NCI-H524 treated with DMSO at 0.1 percent for 48 hours (cell line): ENCODE measurements around the gene MAPK6.
"Not testable (repeated sequence)": the region's sequence is repeated elsewhere in the genome, so short reads cannot be mapped to it uniquely, and the experiment has no call there.

Experiments used
- DNase-seq: peaks from one replicate; lab custom pipeline; 2025; lab: John Stamatoyannopoulos, UW

MAPK6 gene

GRCh38 chr15:52018693-52019393 is at the start of gene MAPK6:
MAPK6 (plus strand) TSS chr15:52019219; CDS start chr15:52046461, 27,242 bp downstream.
- peak; percentile 38 for DNase-seq

GRCh38 chr15:51969728-51970127 is 49.3 kb upstream of the MAPK6 start:
- no peak for DNase-seq

GRCh38 chr15:51970132-51970817 is 48.7 kb upstream of the MAPK6 start:
- no peak for DNase-seq

DNA sequence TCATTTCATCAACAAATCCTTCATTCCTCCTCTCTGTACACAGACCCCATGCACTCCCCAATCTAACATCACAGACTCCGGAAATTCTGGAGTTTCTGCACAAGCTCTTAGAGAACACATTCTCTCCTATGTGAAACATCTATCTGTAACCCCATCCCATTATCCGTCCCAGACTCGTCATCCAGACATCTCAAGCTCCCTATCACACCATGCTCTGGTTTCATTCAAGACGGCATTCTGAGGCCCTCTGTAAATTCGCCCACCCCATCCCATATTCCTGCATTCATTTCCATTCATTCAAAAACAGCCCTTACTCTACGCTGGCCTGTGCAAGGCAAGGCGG is 48.0 kb upstream of the MAPK6 start:
- DNase-seq, result no peak

GRCh38 chr15:51971375-51972133 is 47.5 kb upstream of the MAPK6 start, which contains the start of gene LEO1:
LEO1 (minus strand) TSS chr15:51971778; CDS start chr15:51971745, 33 bp downstream.
- DNase-seq, result peak; percentile 93

GRCh38 chr15:51973220-51973619 is 45.8 kb upstream of the MAPK6 start:
- DNase-seq, result no peak

DNA sequence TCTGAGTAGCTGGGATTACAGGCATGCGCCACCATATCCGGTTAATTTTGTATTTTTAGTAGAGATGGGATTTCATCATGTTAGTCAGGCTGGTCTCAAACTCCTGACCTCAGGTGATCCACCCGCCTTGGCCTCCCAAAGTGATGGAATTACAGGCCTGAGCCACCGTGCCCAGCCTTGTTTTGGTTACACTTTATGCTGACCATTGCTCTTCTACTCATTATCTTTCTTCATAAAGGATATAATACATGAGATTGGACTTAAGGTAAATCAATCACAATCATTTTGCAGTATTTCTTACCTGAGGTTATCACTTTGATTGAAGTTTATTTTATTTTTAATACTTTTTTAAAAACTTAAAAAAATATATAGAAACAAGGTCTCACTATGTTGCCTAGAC is 45.2 kb upstream of the MAPK6 start:
- DNase-seq, result no peak

DNA sequence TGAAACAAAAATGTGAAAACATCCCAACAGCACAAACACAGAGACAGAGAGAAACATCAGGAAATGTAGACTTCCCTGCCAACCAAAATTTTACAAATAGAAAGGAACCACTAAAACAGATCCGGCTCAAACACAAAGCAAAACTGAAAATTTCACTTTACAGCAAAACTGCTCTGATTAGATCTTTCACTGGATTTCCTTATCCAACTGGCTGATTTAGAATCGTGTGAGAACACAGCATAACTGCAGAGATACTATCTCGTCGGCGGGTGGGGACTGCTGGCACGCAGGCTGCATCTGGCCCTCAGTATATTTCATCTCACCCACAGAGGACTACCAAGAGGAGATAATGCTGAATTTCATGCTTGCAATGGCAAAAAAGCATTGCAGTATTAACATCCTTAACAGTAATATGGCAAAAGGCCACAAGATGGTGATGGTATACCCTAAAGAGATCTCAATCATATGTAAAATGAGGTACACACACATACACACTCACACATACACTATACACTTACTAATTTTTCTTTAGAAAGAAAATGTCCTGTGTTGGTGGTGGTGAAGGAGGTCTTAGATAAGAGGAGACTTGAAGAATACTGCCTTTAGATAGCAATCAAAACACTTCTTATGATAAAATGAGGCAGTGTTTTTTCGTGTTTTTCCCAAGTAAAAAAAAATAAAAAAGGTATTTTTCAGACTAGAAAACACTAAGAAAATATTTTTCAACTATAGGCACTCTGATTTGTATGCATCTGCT is 36.8 kb upstream of the MAPK6 start:
- peak; percentile 64 for DNase-seq

DNA sequence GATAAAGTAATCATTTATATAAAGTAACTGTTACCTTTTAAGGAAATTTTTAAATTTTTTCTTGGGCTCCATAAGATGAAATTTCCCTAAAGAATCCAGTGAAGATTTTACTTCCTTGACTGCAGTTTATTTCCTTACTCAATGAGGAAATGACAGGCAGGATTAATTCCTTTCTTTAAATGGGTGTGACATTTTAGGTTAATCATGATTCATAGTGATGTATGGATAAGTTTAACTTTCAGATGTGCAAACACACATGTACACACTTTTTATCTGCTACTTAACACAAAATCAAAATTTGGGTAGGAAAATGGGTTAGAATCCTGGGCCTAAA is 36.3 kb upstream of the MAPK6 start:
- DNase-seq, result no peak

GRCh38 chr15:51991141-51991540 is 27.9 kb upstream of the MAPK6 start:
- DNase-seq, result no peak

DNA sequence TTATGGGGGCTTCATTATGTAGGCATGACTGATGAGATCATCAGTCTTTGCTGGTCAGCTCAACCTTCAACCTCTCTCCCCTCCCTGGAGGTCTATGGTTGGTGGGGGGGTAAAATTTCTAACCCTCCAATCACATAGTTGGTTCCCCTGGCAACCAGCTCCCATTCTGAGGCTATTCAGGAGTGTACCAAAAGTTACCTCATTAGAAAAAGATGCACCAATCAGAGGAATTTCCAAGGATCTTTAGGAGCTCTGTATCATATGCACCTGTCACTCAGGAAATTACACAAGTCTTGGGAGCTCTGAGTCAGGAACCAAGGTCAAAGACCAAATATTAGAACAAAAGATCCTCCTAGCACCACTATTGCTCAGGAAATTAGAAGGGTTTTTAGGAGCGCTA is 26.1 kb upstream of the MAPK6 start:
- no peak for DNase-seq

- no peak for DNase-seq
Measured at GRCh38 chr15:52002351-52002750, 16.7 kb upstream of the MAPK6 start.

DNA sequence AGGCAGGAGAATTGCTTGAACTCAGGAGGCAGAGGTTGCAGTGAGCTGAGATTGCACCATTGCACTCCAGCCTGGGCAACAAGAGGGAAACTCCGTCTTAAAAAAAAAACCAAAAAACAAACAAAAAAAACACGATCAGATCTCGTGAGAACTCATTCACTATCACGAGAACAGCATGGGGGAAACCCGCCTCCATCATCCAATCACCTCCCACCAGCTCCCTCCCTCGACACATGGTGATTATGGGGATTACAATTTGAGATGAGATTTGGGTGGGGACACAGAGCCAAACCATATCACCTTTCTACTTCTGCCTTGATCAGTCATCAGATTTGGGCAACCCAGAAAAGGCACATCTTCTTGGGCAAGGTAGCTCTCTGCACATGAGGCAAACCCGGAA is 15.9 kb upstream of the MAPK6 start:
- DNase-seq, result not testable (repeated sequence)

GRCh38 chr15:52003710-52004109 is 15.3 kb upstream of the MAPK6 start:
- no peak for DNase-seq

GRCh38 chr15:52004806-52005205 is 14.2 kb upstream of the MAPK6 start:
- no peak for DNase-seq

DNA sequence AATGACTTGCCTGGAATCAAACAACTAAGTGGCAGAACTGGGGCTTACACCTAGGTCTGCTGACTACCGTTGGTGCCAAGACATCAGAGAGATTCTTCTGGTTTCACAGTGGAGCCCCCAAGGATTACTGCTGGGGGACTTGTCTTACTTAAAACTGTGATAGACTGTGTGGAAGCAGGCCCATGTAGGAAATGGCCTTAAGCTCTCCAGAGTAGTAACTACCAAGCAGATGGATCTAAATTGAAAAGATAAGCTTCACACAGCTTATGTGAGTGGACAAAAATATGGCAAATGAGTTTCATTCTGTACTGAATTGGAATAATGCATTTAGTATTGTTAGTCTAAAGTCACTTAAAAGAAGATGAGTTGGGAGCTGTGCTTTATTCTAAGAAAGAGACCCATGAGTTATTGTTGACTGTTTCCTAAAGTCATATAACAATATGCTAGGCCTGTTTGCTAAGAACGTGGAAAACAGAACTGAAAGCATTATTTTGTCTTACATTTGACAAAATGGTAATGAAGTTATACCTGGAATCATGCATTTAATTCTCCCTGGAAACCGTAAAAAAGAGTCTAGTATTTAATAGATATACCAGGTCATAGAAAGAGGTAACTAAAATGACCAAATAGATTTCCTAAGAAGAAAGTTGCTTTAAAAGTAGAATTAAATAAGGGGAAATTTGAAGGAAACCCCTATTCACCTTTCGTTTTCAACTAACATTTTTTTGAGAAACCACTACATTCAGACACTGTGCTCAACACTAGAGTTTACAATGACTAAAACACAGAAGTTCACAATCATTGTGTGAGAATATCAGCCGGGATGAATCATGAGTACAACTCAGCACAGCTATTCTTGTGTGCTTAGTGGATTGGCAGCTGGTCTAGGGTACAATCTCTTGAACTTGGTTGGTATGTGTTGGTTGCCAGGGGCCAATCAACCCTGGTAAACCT is 13.0 kb upstream of the MAPK6 start:
- DNase-seq, result no peak

GRCh38 chr15:52006702-52007340 is 12.2 kb upstream of the MAPK6 start:
- no peak for DNase-seq

- DNase-seq, result no peak
Measured at GRCh38 chr15:52008359-52008697, 10.7 kb upstream of the MAPK6 start.

DNA sequence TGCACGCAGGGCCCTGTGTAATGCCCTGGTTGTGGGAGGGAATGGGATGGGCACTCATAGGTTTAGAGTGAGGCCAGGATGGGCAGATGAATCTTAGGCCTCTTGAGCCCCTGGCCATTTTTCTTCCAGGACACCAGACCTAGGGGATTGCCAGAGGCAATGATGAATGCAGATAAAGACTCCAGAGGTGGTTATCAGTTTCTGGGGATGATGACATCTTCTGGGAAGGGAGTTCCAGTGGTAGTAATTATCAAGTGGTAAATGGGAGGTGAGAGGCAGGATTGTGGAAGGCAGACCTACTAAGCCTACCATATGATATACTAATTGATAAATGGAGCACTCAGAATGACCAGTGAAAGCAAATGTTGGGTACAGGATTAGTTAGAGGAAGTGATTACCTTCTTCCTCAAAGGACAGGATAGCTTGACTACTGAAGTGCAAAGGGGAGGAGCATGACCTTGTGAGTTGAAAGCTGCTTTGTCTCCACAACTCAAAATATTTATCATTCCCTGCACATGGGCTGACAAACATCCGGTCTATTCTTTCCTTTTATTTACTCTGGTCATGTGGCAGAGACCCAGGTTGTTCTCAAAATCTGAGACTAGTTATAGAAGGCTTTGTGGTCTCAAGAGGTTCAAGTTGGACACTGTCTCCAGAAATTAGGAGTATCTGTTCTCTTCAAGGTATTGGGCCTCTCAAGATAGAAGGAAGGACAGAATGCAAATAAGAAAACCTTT is 10.2 kb upstream of the MAPK6 start:
- no peak for DNase-seq
